Muscle layer of duodenum (tissue), 2 donors: ENCODE results near the gene AMFR.
A peak's percentile ranks its signal among the peaks of the same experiment; 100 is the strongest.
"Not testable (repeated sequence)": the region's sequence is repeated elsewhere in the genome, so short reads cannot be mapped to it uniquely, and the experiment has no call there.

ENCODE experiments used
- H3K27ac ChIP-seq: one replicate; pipeline ENCODE4 v1.7.0; 2013; ENCODE audit warnings: mild to moderate bottlenecking, low read length
- H3K27me3 ChIP-seq: one replicate; pipeline ENCODE4 v1.7.0; 2013; ENCODE audit warnings: low read depth, mild to moderate bottlenecking, control low read depth, low read length
- H3K36me3 ChIP-seq, 2 donors: one replicate each; pipeline ENCODE4 v1.7.0; 2013; ENCODE audit warnings: low read length in 2 of 2, control low read depth in 1 of 2, mild to moderate bottlenecking in 1 of 2; ENCODE audit not compliant: insufficient read depth in 2 of 2, control insufficient read depth in 1 of 2
- H3K4me1 ChIP-seq, 2 donors: one replicate each; pipeline ENCODE4 v1.7.0; 2013; ENCODE audit warnings: low read length in 2 of 2, mild to moderate bottlenecking in 2 of 2, control low read depth in 1 of 2, moderate library complexity in 1 of 2; ENCODE audit not compliant: insufficient read depth in 2 of 2, control insufficient read depth in 1 of 2
- H3K4me3 ChIP-seq, 2 donors: one replicate each; pipeline ENCODE4 v1.7.0; 2013; ENCODE audit warnings: low read length in 2 of 2, low read depth in 1 of 2, mild to moderate bottlenecking in 1 of 2
- H3K9me3 ChIP-seq, 2 donors: one replicate each; pipeline ENCODE4 v1.7.0; 2013; ENCODE audit warnings: low read length in 2 of 2, control low read depth in 1 of 2, mild to moderate bottlenecking in 1 of 2; ENCODE audit not compliant: control insufficient read depth in 1 of 2
- donor health status: healthy.

The AMFR gene

DNA sequence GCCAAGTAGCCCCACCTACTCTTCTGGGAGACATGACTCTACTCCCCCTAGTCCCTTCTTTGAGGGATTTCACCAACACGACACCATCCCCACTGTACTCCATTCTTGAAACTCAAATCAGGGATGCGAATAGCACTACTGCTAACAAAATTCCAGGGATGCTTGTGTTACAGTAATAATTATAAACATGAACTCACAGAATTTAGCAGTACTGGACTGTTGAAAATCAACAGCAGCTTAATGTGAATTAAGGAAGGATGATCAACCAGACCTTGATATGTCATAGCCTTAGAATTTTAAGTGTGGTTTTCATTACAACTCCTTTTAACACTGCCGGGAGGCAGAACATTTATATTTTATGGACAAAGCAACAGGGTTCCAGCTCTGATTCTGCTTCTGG, 37.9 kb downstream of the AMFR start:
- H3K4me3 ChIP-seq = no peak overlapping the region
- H3K36me3 ChIP-seq = peaks cover 51 to 77% of the 10 kb centered on the region in 2 donors
- H3K27me3 ChIP-seq = no peaks in the 10 kb centered on the region
- H3K4me1 ChIP-seq = no peaks in the 10 kb centered on the region
- no peak overlapping the region for H3K27ac ChIP-seq
- no peaks in the 10 kb centered on the region for H3K9me3 ChIP-seq

DNA sequence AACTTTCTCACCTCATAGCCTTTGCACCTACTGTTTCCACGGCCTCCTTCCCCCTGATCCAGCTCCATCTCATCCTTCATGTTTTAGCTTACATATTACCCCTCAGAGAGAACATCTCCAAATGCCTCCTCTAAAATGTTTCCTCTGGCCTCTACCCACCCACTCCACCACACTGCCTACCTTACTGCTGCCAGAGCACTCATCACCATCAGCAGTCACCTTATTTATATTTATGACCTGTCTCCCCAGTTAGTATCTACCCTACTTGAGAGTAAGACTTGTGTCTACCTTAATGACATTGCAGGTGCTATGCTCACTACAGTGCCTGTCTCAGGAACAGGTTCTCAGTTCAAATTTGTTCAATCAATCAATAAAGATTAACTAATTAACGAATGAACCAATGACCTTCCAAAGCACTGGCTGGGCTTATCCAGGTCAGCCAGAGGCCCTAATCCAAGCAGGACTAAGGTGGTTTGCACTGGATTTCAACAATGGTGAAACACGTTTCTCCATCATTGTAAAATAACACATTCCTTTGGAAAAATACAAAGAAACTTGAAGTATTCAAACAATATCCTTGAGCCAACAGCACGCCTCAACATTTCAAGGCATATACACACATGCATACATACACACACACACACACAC, 41.1 kb downstream of the AMFR start:
- peaks cover 43 to 85% of the 10 kb centered on the region in 2 donors for H3K36me3 ChIP-seq
- H3K9me3 ChIP-seq = peaks cover 6% of the 10 kb centered on the region in 2 donors
- no peak overlapping the region for H3K27ac ChIP-seq
- H3K4me1 ChIP-seq = no peaks in the 10 kb centered on the region
- H3K27me3 ChIP-seq = no peaks in the 10 kb centered on the region
- no peak overlapping the region for H3K4me3 ChIP-seq

DNA sequence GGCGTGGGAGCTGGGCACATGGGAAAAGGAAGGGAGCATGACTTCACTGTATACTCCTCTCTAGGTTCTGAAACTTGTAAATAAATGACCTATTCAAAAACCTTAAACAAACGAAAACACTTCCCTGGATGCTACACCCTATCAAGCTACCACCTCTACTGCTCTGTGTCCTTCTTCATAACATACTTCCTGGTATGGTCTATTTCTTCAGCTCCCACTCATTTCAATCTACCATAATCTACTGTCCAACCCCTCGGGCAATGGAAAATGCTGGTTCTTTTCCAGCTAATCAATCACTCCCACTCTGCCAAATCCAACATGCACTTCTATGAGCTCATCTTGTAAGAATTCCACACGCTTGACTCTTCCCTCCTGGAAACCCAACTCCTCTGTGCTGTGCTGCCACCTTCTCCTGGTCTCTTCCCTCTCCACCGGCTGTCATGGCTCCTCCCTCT, 42.4 kb downstream of the AMFR start:
- Histone ChIP-seq H3K36me3 (peaks cover 38 to 86% of the 10 kb centered on the region in 2 donors), H3K4me1 (no peaks in the 10 kb centered on the region), H3K27ac (no peak overlapping the region), H3K27me3 (no peaks in the 10 kb centered on the region), H3K4me3 (no peak overlapping the region), H3K9me3 (peaks cover 6% of the 10 kb centered on the region in 2 donors)

DNA sequence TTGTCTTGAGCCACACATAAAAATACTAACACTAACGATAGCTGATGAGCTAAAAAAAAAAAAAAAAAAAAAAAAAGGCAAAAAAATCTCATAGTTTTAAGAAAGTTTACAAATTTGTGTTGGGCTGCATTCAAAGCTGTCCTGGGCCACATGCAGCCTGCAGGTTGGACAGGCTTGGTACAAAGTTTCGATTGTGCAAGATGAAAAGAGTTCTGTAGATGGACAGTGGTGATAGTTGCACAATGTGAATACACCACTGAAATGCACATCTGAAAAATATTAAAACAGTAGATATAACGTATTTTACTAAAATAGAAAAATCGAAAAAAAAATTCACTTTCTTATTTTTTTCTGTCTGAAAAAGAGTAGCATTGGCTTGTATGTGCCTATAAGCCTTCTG, 42.9 kb downstream of the AMFR start:
- no peaks in the 10 kb centered on the region for H3K27me3 ChIP-seq
- no peak overlapping the region for H3K4me3 ChIP-seq
- no peak overlapping the region for H3K27ac ChIP-seq
- H3K36me3 ChIP-seq = peaks cover 35 to 84% of the 10 kb centered on the region in 2 donors
- peaks cover 6% of the 10 kb centered on the region in 2 donors for H3K9me3 ChIP-seq
- H3K4me1 ChIP-seq = no peaks in the 10 kb centered on the region

DNA sequence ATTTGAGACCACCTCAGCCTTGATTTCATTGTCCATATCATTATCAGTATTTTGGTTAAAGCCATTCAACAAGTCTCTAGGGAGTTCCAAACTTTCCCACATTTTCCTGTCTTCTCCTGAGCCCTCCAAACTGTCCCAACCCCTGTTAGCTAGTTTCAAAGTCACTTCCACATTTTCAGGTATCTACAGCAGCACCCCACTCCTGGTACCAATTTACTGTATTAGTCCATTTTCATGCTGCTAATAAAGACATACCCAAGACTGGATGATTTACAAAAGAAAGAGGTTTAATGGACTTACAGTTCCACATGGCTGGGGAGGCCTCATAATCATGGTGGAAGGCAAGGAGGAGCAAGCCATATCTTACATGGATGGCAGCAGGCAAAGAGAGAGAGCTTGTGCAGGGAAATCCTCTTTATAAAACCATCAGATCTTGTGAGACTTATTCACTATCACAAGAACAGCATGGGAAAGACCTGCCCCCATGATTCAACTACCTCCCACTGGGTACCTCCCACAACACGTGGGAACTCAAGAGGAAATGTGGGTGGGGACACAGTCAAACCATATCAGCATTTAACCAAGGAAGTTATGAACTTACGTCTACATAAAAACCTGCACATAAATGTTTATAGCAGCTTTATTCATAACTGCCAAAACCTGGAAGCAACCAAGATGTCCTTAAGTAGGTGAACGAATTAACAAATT, 44.4 kb downstream of the AMFR start:
- peaks cover 31 to 71% of the 10 kb centered on the region in 2 donors for H3K36me3 ChIP-seq
- H3K27ac ChIP-seq, H3K9me3 ChIP-seq, H3K4me3 ChIP-seq, H3K4me1 ChIP-seq, H3K27me3 ChIP-seq: not testable (repeated sequence)

DNA sequence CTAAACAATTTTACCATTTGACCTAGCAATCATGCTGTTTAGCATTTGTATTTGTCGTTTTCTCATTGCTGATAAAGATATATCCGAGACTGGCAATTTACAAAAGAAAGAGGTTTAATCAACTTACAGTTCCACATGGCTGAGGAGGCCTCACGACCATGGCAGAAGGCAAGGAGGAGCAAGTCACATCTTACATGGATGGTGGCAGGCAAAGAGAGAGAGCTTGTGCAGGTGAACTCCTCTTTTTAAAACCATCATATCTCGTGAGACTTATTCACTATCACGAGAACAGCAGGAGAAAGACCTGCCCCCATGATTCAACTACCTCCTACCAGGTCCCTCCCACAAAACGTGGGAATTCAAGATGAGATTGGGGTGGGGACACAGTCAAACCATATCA, 46.3 kb downstream of the AMFR start:
- peaks cover 33 to 58% of the 10 kb centered on the region in 2 donors for H3K36me3 ChIP-seq
- not testable (repeated sequence) for H3K9me3 ChIP-seq, H3K27ac ChIP-seq

DNA sequence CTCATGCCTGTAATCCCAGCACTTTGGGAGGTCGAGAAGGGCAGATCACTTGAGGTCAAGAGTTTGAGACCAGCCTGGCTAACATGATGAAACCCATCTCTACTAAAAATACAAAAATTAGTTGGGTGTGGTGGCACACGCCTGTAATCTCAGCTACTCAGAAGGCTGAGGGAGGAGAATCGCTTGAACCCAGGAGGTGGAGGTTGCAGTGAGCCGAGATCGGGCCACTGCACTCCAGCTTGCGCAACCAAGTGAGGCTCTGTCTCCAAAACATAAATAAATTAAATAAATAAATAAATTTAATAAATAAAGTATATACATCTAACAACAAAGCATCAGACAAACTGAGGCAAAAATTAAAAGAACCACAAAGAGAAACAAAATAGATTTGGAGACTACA, 49.6 kb downstream of the AMFR start:
- H3K27ac ChIP-seq, H3K27me3 ChIP-seq, H3K9me3 ChIP-seq, H3K4me3 ChIP-seq: not testable (repeated sequence)
- peaks cover 11 to 26% of the 10 kb centered on the region in 2 donors for H3K36me3 ChIP-seq
- H3K4me1 ChIP-seq = peaks cover 0 to 11% of the 10 kb centered on the region in 2 donors

More for the DNA sequence above, 46.3 kb downstream of the AMFR start:
- H3K4me3 ChIP-seq, H3K4me1 ChIP-seq, H3K27me3 ChIP-seq: not testable (repeated sequence)

DNA sequence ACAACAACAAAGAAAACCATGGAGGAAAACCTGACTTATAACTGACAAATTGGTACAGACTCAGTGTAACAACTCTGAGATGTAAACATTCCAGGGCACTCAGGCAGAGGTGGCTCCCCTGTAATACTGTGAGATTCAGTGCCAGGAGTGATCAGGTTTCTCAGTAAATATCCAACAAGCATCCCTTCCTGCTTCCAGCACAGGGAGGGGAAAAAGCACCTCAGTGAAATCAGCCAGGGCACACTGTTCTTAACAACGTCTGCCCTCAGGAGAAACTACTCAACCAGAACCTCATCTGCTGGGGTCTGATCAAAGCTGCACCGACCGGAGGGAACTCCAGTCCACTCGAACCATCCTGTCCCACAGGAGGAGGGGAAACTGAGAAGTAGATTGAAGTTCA, 52.3 kb downstream of the AMFR start:
- Histone ChIP-seq H3K9me3 (no peaks in the 10 kb centered on the region), H3K27ac (no peak overlapping the region), H3K4me3 (no peak overlapping the region), H3K36me3 (peaks cover 6 to 22% of the 10 kb centered on the region in 2 donors), H3K4me1 (peaks cover 0 to 15% of the 10 kb centered on the region in 2 donors), H3K27me3 (no peaks in the 10 kb centered on the region)

DNA sequence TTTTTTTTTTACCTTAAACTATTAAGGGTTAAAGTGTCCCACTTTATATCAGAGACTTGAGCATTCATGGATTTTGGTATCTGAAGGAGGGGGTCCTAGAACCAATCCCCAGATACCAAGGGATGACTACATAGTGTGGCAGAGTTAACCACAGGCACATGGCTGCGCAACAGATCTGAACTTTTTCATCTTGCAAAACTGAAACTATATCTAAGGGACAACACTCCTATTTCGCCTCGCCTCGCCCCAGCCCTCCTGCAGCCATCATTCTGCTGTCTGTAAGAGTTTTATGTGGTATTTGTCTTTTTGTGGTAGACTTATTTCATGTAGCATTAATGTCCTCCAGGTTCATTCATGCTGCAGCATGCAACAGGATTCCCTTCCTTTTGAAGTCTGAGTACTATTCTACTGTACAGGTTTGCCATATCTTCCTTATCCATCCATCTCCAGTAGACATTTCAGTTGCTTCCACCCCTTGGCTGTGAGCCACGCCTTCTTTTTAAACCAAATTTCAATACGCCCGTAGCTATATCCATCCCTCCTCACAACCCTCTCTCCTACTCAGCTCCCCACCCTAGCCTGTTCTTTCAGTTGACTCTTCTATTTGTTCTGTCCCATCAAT, 53.2 kb downstream of the AMFR start:
- H3K36me3 ChIP-seq = peaks cover 11 to 29% of the 10 kb centered on the region in 2 donors
- H3K4me3 ChIP-seq = no peak overlapping the region
- H3K27me3 ChIP-seq = no peaks in the 10 kb centered on the region
- H3K4me1 ChIP-seq = peaks cover 0 to 15% of the 10 kb centered on the region in 2 donors
- no peak overlapping the region for H3K27ac ChIP-seq
- no peaks in the 10 kb centered on the region for H3K9me3 ChIP-seq

DNA sequence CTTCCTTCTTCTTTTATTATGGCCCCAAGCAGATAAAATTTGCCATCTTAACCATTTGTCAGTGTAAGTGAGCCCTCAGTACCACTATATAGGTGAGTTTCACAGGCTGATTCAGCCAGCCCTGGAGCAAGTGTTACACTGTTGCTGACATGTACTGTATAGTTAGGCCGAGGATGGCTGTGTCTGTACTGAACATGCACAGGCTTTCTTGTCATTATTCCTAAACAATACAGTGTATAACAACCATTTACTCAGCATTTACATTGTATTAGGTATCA, 53.7 kb downstream of the AMFR start:
- Histone ChIP-seq H3K27ac (peak overlapping the region; percentile 19), H3K27me3 (no peaks in the 10 kb centered on the region), H3K4me1 (peaks cover 0 to 15% of the 10 kb centered on the region in 2 donors), H3K4me3 (no peak overlapping the region), H3K36me3 (peaks cover 16 to 35% of the 10 kb centered on the region in 2 donors), H3K9me3 (no peaks in the 10 kb centered on the region)

DNA sequence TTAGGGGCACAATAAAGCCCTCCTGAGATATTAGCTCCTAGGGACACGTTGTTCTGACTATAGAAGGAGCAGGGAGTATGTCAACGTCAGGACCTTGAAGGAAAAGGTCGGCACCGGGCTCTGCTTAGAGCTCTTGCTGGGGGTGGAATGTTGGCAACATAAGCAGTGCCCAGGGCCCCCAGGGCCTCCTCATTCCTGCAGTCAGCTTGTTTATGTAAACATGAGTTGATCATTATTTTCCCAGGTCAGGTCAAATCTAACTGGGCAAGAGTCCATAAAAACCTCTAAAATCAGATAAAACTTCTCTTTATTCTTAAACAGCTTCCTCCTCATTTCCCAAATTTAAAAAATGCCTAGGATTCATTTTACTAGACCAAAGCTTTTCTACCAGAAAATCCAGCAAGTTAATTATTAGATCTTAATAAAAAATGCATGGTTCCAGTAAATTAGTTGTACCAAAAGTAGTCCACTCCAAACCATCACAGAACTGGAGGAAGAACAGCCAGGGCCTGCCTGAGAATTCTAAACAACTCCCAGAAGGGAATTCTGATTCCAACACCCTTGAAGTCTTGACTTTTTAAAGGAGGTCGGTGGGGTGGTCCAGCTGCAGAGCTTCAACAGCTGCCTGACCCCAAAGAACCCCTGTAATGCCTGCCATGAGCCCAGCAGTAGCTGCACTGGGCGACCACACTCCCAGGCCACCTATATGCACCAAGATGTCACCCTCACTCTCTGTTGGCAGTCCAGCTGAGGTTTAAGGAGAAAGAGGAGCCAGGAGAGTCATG, 54.3 kb downstream of the AMFR start:
- H3K27ac ChIP-seq = peak overlapping the region; percentile 19
- no peaks in the 10 kb centered on the region for H3K9me3 ChIP-seq
- H3K27me3 ChIP-seq = no peaks in the 10 kb centered on the region
- peaks cover 0 to 15% of the 10 kb centered on the region in 2 donors for H3K4me1 ChIP-seq
- H3K36me3 ChIP-seq = peaks cover 20 to 38% of the 10 kb centered on the region in 2 donors
- no peak overlapping the region for H3K4me3 ChIP-seq
